Measurements from ENCODE around the gene CXCL11. TPM values are rescaled to one million over a fixed set of nuclear protein-coding genes. Genes with fewer than 3 reads are reported as not detected.

The CXCL11 gene
- total RNA-seq, 1 experiment from 2014 or later = not detected

DNA sequence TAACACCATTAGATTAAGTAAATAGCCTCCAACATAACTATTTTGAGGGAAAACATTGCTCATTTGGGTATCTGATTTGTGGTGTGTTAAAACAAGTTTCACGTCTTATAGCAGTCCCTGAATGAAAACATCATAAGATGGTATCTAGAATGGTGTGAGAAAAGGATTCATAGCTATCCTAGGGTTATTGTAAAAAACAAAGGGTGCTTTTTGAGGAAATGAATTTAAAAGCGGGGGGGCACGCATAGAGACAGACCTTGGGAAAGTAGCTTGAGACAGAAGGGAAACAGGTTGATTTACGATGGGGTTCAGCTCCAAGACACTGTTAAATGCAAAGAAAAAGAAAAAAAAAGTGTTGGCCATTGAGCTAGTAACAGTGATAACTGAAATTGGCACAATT lies 11.8 kb downstream of the CXCL11 start:
- Histone ChIP-seq H3K4me1 (replicated peaks; ENCODE audit: insufficient read depth) (no peaks in the 10 kb centered on the region), H3K36me3 (ENCODE audit: low read depth) (no peaks in the 10 kb centered on the region), H3K9me3 (ENCODE audit: insufficient read depth, low read depth) (no peaks in the 10 kb centered on the region), H3F3A (ENCODE audit: insufficient read depth, low read depth) (no peaks in the 10 kb centered on the region), H3K4me3 (no peak overlapping the region), H4K20me1 (ENCODE audit: insufficient read depth) (no peaks in the 10 kb centered on the region), H3K27me3 (ENCODE audit: insufficient read depth, low read depth) (no peaks in the 10 kb centered on the region), H2AFZ (no peak overlapping the region), H3K27ac (no peak overlapping the region), H3K9me2 (ENCODE audit: insufficient read depth) (no peaks in the 10 kb centered on the region; the same call in 1 of the 2 replicates), H3K4me2 (no peak overlapping the region), H3K79me2 (ENCODE audit: low read depth) (no peaks in the 10 kb centered on the region)
- POLR2A ChIA-PET (ENCODE audit: unreplicated experiment) = no interaction called here
- CTCF ChIA-PET = no interaction called here
- DNase-seq = no peak
- BruUV-seq (replicated peaks) = no TSS peak
- intact Hi-C loops (cut with micrococcal nuclease; ENCODE audit: unreplicated experiment) = no loop called here
- TF ChIP-seq EZH2 (IDR thresholded peaks at IDR 0.05; ENCODE audit: low read depth) = no peak
- TF ChIP-seq, protein P1, sequence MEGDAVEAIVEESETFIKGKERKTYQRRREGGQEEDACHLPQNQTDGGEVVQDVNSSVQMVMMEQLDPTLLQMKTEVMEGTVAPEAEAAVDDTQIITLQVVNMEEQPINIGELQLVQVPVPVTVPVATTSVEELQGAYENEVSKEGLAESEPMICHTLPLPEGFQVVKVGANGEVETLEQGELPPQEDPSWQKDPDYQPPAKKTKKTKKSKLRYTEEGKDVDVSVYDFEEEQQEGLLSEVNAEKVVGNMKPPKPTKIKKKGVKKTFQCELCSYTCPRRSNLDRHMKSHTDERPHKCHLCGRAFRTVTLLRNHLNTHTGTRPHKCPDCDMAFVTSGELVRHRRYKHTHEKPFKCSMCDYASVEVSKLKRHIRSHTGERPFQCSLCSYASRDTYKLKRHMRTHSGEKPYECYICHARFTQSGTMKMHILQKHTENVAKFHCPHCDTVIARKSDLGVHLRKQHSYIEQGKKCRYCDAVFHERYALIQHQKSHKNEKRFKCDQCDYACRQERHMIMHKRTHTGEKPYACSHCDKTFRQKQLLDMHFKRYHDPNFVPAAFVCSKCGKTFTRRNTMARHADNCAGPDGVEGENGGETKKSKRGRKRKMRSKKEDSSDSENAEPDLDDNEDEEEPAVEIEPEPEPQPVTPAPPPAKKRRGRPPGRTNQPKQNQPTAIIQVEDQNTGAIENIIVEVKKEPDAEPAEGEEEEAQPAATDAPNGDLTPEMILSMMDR (conservative IDR thresholded peaks at IDR 0.05) = no peak

DNA sequence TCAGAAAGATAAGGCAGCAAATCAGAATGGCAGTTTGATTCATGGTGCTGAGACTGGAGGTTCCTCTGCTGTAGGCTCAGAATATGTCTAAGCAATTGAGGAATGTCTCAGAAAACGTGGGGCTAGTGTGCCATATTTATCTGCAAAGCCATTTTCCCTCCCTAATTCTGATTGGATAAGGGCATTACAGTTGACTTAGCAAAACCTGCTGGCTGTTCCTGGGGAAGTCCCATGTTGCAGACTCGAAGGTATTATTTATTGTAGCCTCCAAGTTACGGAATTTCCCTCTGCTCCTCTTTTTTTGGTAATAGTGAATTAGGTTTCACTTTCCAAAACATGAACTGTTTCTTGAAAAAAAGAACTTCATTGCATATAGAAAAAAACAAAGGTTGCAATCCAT lies 12.5 kb downstream of the CXCL11 start, which contains the start of gene CXCL10:
Gene CXCL10 (minus strand): TSS at position 109 of the 400 bp plus-strand sequence. CDS start 66 bp downstream, at position 43.
- H3F3A ChIP-seq (ENCODE audit: insufficient read depth, low read depth) = no peaks in the 10 kb centered on the region
- ChIA-PET POLR2A (ENCODE audit: unreplicated experiment) (no interaction called here), CTCF (no interaction called here)
- intact Hi-C loops (cut with micrococcal nuclease; ENCODE audit: unreplicated experiment) = no loop called here
- TF ChIP-seq, protein P1 (conservative IDR thresholded peaks at IDR 0.05) = no peak
- no peak for TF ChIP-seq EZH2 (IDR thresholded peaks at IDR 0.05; ENCODE audit: low read depth)
- H3K36me3 ChIP-seq (ENCODE audit: low read depth) = no peaks in the 10 kb centered on the region
- no peaks in the 10 kb centered on the region for H4K20me1 ChIP-seq (ENCODE audit: insufficient read depth)
- H3K79me2 ChIP-seq (ENCODE audit: low read depth) = no peaks in the 10 kb centered on the region
- no peaks in the 10 kb centered on the region for H3K9me3 ChIP-seq (ENCODE audit: insufficient read depth, low read depth)
- no TSS peak for BruUV-seq (replicated peaks)
- no peak within 1 kb of the TSS for H3K4me3 ChIP-seq
- H3K4me1 ChIP-seq (replicated peaks; ENCODE audit: insufficient read depth) = no peaks in the 10 kb centered on the region
- no peak within 1 kb of the TSS for H3K4me2 ChIP-seq
- DNase-seq = no peak
- H3K9me2 ChIP-seq (ENCODE audit: insufficient read depth) = no peaks in the 10 kb centered on the region; the same call in 1 of the 2 replicates
- H2AFZ ChIP-seq = no peak within 1 kb of the TSS
- H3K27me3 ChIP-seq (ENCODE audit: insufficient read depth, low read depth) = no peaks in the 10 kb centered on the region
- no peak within 1 kb of the TSS for H3K27ac ChIP-seq

DNA sequence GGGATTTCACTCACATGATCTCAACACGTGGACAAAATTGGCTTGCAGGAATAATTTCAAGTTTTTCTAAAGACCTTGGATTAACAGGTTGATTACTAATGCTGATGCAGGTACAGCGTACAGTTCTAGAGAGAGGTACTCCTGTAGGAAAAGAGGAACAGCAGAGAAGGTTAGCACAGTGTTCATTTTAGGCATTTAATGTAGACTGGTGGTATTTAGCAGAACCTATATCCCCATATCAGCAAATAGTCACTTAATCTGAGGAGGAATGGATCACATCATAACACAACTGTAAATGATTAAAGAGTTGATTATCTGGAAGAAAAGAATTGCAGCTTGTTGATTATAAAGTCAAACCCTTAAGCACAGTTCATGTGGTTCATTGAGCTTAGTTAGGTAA lies 13.2 kb downstream of the CXCL11 start:
- POLR2A ChIA-PET (ENCODE audit: unreplicated experiment) = no interaction called here
- H3K4me2 ChIP-seq = no peak overlapping the region
- no peak overlapping the region for H3K27ac ChIP-seq
- H3K27me3 ChIP-seq (ENCODE audit: insufficient read depth, low read depth) = no peaks in the 10 kb centered on the region
- no peaks in the 10 kb centered on the region for H3F3A ChIP-seq (ENCODE audit: insufficient read depth, low read depth)
- no peaks in the 10 kb centered on the region for H3K9me3 ChIP-seq (ENCODE audit: insufficient read depth, low read depth)
- H4K20me1 ChIP-seq (ENCODE audit: insufficient read depth) = no peaks in the 10 kb centered on the region
- H3K9me2 ChIP-seq (ENCODE audit: insufficient read depth) = no peaks in the 10 kb centered on the region; the same call in 1 of the 2 replicates
- TF ChIP-seq EZH2 (IDR thresholded peaks at IDR 0.05; ENCODE audit: low read depth) = no peak
- TF ChIP-seq, protein P1 (conservative IDR thresholded peaks at IDR 0.05) = no peak
- no peaks in the 10 kb centered on the region for H3K79me2 ChIP-seq (ENCODE audit: low read depth)
- H2AFZ ChIP-seq = no peak overlapping the region
- no TSS peak for BruUV-seq (replicated peaks)
- intact Hi-C loops (cut with micrococcal nuclease; ENCODE audit: unreplicated experiment) = no loop called here
- CTCF ChIA-PET = no interaction called here
- H3K4me1 ChIP-seq (replicated peaks; ENCODE audit: insufficient read depth) = no peaks in the 10 kb centered on the region
- H3K4me3 ChIP-seq = no peak overlapping the region
- DNase-seq = no peak
- no peaks in the 10 kb centered on the region for H3K36me3 ChIP-seq (ENCODE audit: low read depth)
